Endodermal cell (in vitro differentiated cells): Measurements from ENCODE around the gene IFITM10. TPM values are rescaled to one million over a fixed set of nuclear protein-coding genes. Genes with fewer than 3 reads are reported as not detected.
"Not testable (repeated sequence)": the region's sequence is repeated elsewhere in the genome, so short reads cannot be mapped to it uniquely, and the experiment has no call there.

Source experiments
- DNase-seq: peaks from one replicate; pipeline ENCODE4 v3.0.0-alpha.2; 2017
- H3K27ac ChIP-seq: 2 replicates; pipeline ENCODE4 v1.5.1; 2013; ENCODE audit warnings: mild to moderate bottlenecking, low read depth, low read length, moderate library complexity
- H3K27me3 ChIP-seq: 2 replicates; pipeline ENCODE4 v1.6.1; 2013; ENCODE audit warnings: mild to moderate bottlenecking, low read length, moderate library complexity; ENCODE audit not compliant: insufficient read depth, control insufficient read depth, poor library complexity, severe bottlenecking
- H3K36me3 ChIP-seq: 2 replicates; pipeline ENCODE4 v1.7.0; 2013; ENCODE audit warnings: mild to moderate bottlenecking, low read length, moderate library complexity; ENCODE audit not compliant: control insufficient read depth, insufficient read depth
- H3K4me1 ChIP-seq: one replicate; pipeline ENCODE4 v1.7.0; 2013; ENCODE audit warnings: low read length; ENCODE audit not compliant: control insufficient read depth, insufficient read depth
- H3K4me3 ChIP-seq: 2 replicates; pipeline ENCODE4 v1.5.1; 2013; ENCODE audit warnings: mild to moderate bottlenecking, low read length, moderate library complexity
- H3K9ac ChIP-seq: 2 replicates; pipeline ENCODE4 v1.6.1; 2013; ENCODE audit warnings: mild to moderate bottlenecking, low read length, moderate library complexity; ENCODE audit not compliant: poor library complexity, severe bottlenecking; ENCODE audit errors: extremely low read depth
- H3K9me3 ChIP-seq: 2 replicates; pipeline ENCODE4 v1.6.1; 2013; ENCODE audit warnings: mild to moderate bottlenecking, low read length, moderate library complexity; ENCODE audit not compliant: control insufficient read depth
- H3K27ac Mint-ChIP-seq: 2 replicates; pipeline ENCODE4 v1.8.0; 2020; ENCODE audit warnings: mixed read lengths
- H3K27me3 Mint-ChIP-seq: 2 replicates; pipeline ENCODE4 v1.8.0; 2021; ENCODE audit warnings: mild to moderate bottlenecking, mixed read lengths; ENCODE audit not compliant: insufficient read depth
- H3K36me3 Mint-ChIP-seq: 2 replicates; pipeline ENCODE4 v1.8.0; 2020; ENCODE audit warnings: low read depth, mixed read lengths
- H3K4me1 Mint-ChIP-seq: 2 replicates; pipeline ENCODE4 v1.8.0; 2020; ENCODE audit warnings: mixed read lengths
- H3K4me3 Mint-ChIP-seq: 2 replicates; pipeline ENCODE4 v1.8.0; 2020; ENCODE audit warnings: mild to moderate bottlenecking, moderate library complexity, mixed read lengths
- H3K9me3 Mint-ChIP-seq: 2 replicates; pipeline ENCODE4 v1.8.0; 2020; ENCODE audit warnings: mild to moderate bottlenecking, mixed read lengths
- WGBS, 2 experiments: methylation state at CpG; one replicate each; pipeline versions ENCODE4 v1.1.5 to v1.1.7; 2013; ENCODE audit warnings: missing lambda C conversion rate in 2 of 2, mixed read lengths in 1 of 2; ENCODE audit not compliant: insufficient coverage in 1 of 2, insufficient read length in 1 of 2; 5-methylcytosine and 5-hydroxymethylcytosine counted together
- total RNA-seq, 2 donors: library from RNA; stranded (reverse); fragmentation: NEBNext Ultra II Directional in 1 of 2; extraction: Animal tissue kit (Norgen Biotek cat#: 25700) in 1 of 2; gene quantifications; 2 replicates in 1 of 2; 3 replicates in 1 of 2; pipeline ENCODE4 v1.2.1, GENCODE V29; 2021

The IFITM10 gene
- total RNA-seq, 2 donors from 2014 or later = 0.75 to 1.0 TPM

DNA sequence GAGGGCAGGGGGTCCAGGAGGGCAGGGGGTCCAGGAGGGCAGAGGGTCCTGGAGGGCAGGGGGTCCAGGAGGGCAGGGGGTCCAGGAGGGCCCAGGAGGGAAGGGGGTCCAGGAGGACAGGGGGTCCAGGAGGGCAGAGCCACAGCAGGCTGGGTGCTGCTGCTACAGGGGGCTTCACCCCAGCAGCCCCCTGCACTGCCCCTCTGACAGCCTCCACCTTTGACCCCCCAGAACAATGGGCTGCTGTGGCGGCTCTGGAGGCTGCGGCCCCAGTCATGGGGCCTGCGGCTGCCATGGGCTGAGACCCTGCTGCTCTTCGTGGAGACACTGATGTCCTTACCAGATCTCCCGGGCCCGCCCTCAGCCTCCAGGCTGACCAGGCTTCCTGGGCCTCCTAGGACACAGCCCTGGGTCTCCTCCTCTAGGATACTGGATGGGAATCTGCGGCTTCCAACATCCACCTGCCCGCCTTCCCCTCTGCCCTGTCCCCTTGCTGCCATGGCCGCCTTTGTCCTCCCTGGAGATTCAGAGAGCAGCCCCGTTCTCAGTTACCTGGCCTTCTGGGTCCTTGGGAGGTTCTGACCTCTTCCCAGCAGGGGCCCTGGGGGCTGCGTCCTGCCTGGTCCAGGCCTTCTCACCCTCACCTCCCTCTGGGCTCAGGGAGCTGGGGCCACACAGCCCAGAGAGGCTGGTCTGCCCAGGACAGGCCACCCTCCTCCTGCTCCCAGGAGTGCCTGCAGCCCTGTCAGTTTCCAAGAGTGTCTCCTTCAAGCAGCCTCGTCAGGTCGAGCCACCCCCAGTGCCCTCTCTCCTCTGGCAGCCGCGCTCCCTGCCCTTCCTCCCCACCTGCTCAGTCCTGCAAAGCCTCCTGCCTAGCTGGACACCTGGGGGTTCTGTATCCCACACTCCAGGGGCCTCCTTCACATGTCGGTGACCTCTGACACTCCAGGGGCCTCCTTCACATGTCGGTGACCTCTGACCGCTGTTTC, 65.2 kb downstream of the IFITM10 start:
- not testable (repeated sequence) for H3K4me3 Mint-ChIP-seq
- 77 to 88% methylated on average over 7 to 10 of the region's 18 CpGs for WGBS, 2 experiments

DNA sequence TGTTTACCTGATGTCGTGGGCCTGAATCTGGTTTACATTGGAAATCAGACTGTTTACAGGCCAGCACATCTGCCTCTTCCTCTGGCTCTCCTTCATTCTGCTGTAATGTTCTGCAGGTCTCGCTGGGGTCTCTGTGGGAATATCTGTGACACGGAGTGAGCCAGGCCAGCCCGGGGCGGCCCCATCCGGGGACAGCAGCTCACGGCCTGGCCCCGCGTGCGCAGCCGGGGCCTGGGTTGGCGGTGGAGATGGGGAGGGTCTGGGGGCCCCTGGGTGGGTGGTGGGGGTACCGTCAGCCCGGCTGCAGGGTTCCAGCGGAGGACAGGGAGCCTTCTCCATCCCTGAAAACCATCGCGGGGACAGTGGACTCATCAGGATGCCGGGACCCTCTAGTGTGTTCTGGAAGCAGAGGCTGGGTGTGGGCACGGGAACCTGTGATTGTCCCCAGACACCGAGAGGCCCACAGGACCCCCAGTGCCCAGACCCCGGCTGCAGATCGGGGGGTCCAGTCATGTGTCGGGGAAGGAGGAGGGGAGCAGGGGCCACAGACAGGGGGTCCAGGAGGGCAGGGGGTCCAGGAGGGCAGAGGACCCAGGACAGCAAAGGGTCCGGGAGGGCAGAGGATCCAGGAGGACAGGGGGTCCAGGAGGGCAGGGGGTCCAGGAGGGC, 66.4 kb downstream of the IFITM10 start:
- H3K4me1 ChIP-seq, H3K27ac ChIP-seq, H3K9me3 ChIP-seq, H3K27ac Mint-ChIP-seq, H3K4me3 Mint-ChIP-seq, H3K9ac ChIP-seq, H3K36me3 Mint-ChIP-seq, H3K9me3 Mint-ChIP-seq, H3K36me3 ChIP-seq, H3K4me3 ChIP-seq, H3K4me1 Mint-ChIP-seq: not testable (repeated sequence)
- 97% methylated on average over 7 of the region's 24 CpGs; no CpG with 5 or more reads in 1 of the 2 experiments for WGBS, 2 experiments
- peaks cover 17% of the 10 kb centered on the region for H3K27me3 ChIP-seq
- DNase-seq = peak; percentile 29
- H3K27me3 Mint-ChIP-seq = peaks cover 30% of the 10 kb centered on the region

More for the DNA sequence above, 65.2 kb downstream of the IFITM10 start:
- not testable (repeated sequence) for H3K9ac ChIP-seq, H3K4me1 ChIP-seq, H3K27ac Mint-ChIP-seq, H3K4me1 Mint-ChIP-seq, H3K36me3 Mint-ChIP-seq, H3K9me3 ChIP-seq, H3K9me3 Mint-ChIP-seq, H3K27ac ChIP-seq, H3K4me3 ChIP-seq, H3K36me3 ChIP-seq
- H3K27me3 Mint-ChIP-seq = peaks cover 39% of the 10 kb centered on the region
- H3K27me3 ChIP-seq = peaks cover 28% of the 10 kb centered on the region
- DNase-seq = peak; percentile 47

DNA sequence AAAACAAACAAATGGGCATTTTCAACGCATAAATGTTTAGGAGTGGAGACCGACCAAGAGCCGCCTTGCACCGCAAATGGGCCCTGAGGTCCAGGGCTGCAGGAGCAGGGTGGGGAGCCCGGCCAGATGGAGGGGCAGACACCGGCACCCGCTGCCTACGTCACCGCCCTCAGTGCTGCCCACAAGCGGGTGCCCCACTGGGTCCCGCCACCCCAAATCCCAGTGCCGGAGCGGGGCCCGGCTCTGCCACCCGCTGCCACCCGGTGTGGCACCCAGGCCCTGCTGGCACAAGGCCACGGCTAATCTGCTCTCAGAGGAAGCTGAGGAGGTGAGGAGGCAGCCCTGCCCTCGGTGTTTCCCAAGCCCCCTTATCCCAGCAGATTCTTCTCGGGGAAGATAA, 67.2 kb downstream of the IFITM10 start:
- not testable (repeated sequence) for H3K9ac ChIP-seq
- WGBS, 2 experiments = 92% methylated on average over 14 of the region's 19 CpGs; no CpG with 5 or more reads in 1 of the 2 experiments

More for the DNA sequence above, 67.2 kb downstream of the IFITM10 start:
- not testable (repeated sequence) for H3K27ac ChIP-seq, H3K27ac Mint-ChIP-seq, H3K4me3 Mint-ChIP-seq, H3K9me3 ChIP-seq, H3K36me3 Mint-ChIP-seq, H3K4me1 ChIP-seq, H3K27me3 ChIP-seq, H3K4me3 ChIP-seq, H3K9me3 Mint-ChIP-seq, H3K4me1 Mint-ChIP-seq, H3K36me3 ChIP-seq
- peaks cover 21% of the 10 kb centered on the region for H3K27me3 Mint-ChIP-seq
- peak; percentile 34 for DNase-seq

Other genes with a start within 250 kb of the IFITM10 start
- 1 to 10 TPM; 4.7 to 7.0 TPM for gene DUSP8, start 178.3 kb downstream of the IFITM10 start, total RNA-seq
- gene KRTAP5-1, start 165.3 kb downstream of the IFITM10 start, total RNA-seq = not detected
- gene KRTAP5-2, start 152.3 kb downstream of the IFITM10 start, total RNA-seq = not detected
- gene KRTAP5-3, start 142.1 kb downstream of the IFITM10 start, total RNA-seq = not detected
- not detected for gene KRTAP5-4, start 128.5 kb downstream of the IFITM10 start, total RNA-seq
- not detected for gene KRTAP5-5, start 120.8 kb downstream of the IFITM10 start, total RNA-seq
- gene KRTAP5-6, start 53.4 kb downstream of the IFITM10 start, total RNA-seq = not detected
- gene CTSD, start 13.3 kb upstream of the IFITM10 start, total RNA-seq = 100 to 1,000 TPM; 185 to 208 TPM
- not detected for gene SYT8, start 84.4 kb upstream of the IFITM10 start, total RNA-seq
- not detected for gene TNNI2, start 88.4 kb upstream of the IFITM10 start, total RNA-seq
- not detected for gene LSP1, start 102.5 kb upstream of the IFITM10 start, total RNA-seq
- gene PRR33, start 141.3 kb upstream of the IFITM10 start, total RNA-seq = not detected
- gene TNNT3, start 169.1 kb upstream of the IFITM10 start, total RNA-seq = not detected
- 100 to 1,000 TPM in 1 of 2 donors, 10 to 100 TPM in 1; 69.9 to 109 TPM for gene MRPL23, start 196.7 kb upstream of the IFITM10 start, total RNA-seq
- gene H19, start 247.2 kb upstream of the IFITM10 start, total RNA-seq = 1 to 10 TPM in 1 of 2 donors, under 1 TPM in 1; 0.55 to 3.8 TPM